Astrocyte of the spinal cord (primary cell): Measurements from ENCODE around the gene AP4S1.

ENCODE experiments used
- DNase-seq: peaks from one replicate; pipeline ENCODE4 v3.0.0; 2011; ENCODE audit warnings: low read depth, low spot score
- H3K4me3 ChIP-seq: 2 replicates; pipeline ENCODE4 v1.5.1; 2011; ENCODE audit warnings: low read depth, mild to moderate bottlenecking, low read length, moderate library complexity
- in situ Hi-C: cut with HindIII; loops from 2 replicates; pipeline ENCODE4 v1.10.0; 2017; ENCODE audit warnings: low sequenced_read_pairs
- TF ChIP-seq, protein P1 (sequence below): IDR thresholded peaks from 2 replicates; pipeline ENCODE4 v1.5.1; 2012; ENCODE audit warnings: low read depth, mild to moderate bottlenecking, low read length, inconsistent platforms

AP4S1 gene

DNA sequence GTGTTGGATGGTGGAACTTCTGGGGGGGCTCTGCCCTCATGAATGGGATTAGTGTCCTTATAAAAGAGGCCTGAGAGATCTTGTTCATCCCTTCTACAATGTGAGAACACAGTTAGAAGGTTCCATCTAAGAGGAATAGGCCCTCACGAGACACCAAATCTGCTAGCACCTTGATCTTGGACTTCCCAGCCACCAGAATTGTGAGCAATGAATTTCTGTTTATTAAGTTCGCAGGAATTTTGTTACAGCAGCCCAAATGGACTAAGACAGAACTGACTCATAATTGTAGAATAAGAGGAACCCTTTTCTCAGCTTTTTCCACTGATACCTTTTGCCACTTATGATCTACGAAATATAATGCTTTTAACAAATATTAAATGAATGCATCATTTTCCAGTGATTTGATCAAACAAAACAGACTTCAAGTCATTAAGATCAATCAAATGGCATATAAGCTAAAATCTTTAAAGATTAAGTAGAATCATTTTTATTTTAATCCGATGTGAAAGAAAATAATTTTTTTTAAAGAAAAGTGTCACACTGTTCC is 113.9 kb downstream of the AP4S1 start:
- no peak overlapping the region for H3K4me3 ChIP-seq
- TF ChIP-seq, protein P1, sequence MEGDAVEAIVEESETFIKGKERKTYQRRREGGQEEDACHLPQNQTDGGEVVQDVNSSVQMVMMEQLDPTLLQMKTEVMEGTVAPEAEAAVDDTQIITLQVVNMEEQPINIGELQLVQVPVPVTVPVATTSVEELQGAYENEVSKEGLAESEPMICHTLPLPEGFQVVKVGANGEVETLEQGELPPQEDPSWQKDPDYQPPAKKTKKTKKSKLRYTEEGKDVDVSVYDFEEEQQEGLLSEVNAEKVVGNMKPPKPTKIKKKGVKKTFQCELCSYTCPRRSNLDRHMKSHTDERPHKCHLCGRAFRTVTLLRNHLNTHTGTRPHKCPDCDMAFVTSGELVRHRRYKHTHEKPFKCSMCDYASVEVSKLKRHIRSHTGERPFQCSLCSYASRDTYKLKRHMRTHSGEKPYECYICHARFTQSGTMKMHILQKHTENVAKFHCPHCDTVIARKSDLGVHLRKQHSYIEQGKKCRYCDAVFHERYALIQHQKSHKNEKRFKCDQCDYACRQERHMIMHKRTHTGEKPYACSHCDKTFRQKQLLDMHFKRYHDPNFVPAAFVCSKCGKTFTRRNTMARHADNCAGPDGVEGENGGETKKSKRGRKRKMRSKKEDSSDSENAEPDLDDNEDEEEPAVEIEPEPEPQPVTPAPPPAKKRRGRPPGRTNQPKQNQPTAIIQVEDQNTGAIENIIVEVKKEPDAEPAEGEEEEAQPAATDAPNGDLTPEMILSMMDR: no peak
- no peak for DNase-seq
- in situ Hi-C loops: no loop called here

DNA sequence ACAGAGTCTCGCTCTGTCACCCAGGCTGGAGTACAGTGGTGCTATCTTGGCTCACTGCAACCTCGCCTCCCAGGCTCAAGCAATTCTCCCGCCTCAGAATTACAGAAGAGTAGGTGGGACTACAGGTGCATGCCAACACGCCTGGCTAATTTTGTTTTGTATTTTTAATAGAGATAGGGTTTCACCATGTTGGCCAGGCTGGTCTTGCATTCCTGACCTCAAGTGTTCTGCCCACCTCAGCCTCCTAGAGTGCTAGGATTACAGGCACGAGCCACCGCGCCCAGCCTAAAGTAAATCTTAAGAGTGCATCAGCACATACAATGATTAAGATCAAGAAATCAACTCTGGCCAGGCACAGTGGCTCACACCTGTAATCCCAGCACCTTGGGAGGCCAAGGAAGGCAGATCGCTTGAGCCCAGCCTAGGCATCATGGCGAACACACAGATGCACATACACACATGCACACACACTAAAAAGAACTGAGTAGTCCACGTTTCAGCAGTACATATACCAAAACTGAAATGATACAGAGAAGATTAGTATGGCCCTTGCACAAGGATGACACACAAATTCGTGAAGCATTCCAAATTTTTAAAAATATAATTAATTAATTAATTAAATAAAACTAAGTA is 117.1 kb downstream of the AP4S1 start:
- no peak overlapping the region for H3K4me3 ChIP-seq
- TF ChIP-seq, protein P1: no peak
- in situ Hi-C loops: no loop called here
- DNase-seq: no peak
